Right ventricle myocardium superior (tissue), 1 donor: ENCODE results near the gene USF2. TPM values are rescaled to one million over a fixed set of nuclear protein-coding genes. Genes with fewer than 3 reads are reported as not detected.
A peak's percentile ranks its signal among the peaks of the same experiment; 100 is the strongest.

Source experiments
- ATAC-seq: fragments of 200-7000 bp; cut with Tn5 transposase; one replicate; pipeline ENCODE4 v1.9.1; 2020; ENCODE audit warnings: mild to moderate bottlenecking; ENCODE audit not compliant: poor library complexity
- DNase-seq: peaks from one replicate; pipeline ENCODE4 v3.0.0-alpha.2; 2020
- intact Hi-C: fragments of 100-400 bp; cut with DNase I; formaldehyde crosslinking; loops from one replicate; pipeline ENCODE4 v1.11.2; 2022
- total RNA-seq: library from RNA; stranded (reverse); fragmentation: NEBNext Ultra II Directional; extraction: Animal tissue kit (Norgen Biotek cat#: 25700); gene quantifications from one replicate; pipeline ENCODE4 v1.2.1, GENCODE V29; 2021
- donor health status: DM: no; HTN: yes; CAD: no; lungs with severe emphysema.

The USF2 gene
- total RNA-seq, 1 donor from 2014 or later, result 141 TPM

- intact Hi-C loops, result no loop called here
- DNase-seq (no peak), ATAC-seq (no peak)
Observed at GRCh38 chr19:35294328-35294727, 25.6 kb downstream of the USF2 start.

DNA sequence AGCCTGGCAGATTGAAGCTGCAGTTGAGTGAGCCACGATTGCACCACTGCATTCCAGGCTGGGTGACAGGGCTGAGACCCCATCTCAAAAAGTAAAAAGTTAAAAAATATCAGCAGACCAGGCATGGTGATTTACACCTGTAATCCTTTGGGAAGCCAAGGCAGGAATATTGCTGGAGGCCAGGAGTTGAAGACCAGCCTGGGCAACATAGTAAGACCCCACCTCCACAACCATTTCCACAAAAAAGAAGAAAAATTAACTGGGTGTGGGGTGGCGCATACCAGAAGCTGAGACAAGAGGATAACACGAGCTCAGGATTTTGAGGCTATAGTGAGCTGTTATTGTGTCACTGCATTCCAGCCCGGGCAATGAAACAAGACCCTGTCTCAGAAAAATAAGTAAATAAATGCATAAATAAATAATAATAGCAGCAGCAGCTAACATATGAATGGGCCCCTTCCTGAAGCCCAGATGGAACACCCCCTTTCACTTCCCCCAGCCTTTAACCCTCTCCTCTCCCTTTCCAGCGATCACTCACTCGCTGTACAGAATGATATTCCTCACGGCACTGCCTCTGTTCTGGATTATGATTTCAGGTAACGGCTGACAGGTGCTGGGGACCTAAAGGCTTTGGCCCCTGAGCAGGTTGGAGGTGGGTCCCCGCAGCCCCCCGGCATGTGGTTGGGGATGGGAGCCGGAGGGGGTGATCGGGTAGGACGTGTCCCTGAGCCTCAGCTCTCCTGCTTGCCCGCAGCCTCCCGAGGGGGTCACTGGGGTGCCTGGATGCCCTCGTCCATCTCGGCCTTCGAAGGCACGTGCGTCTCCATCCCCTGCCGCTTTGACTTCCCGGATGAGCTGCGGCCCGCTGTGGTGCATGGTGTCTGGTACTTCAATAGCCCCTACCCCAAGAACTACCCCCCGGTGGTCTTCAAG, 26.4 kb downstream of the USF2 start:
- intact Hi-C loops, result no loop called here
- ATAC-seq (no peak), DNase-seq (no peak)

GRCh38 chr19:35295792-35296462, 27.2 kb downstream of the USF2 start:
- intact Hi-C loops, result no loop called here
- ATAC-seq, result no peak
- DNase-seq, result no peak

- ATAC-seq (no peak), DNase-seq (no peak)
- intact Hi-C loops, result no loop called here
Observed at GRCh38 chr19:35296644-35297514, 28.1 kb downstream of the USF2 start.

DNA sequence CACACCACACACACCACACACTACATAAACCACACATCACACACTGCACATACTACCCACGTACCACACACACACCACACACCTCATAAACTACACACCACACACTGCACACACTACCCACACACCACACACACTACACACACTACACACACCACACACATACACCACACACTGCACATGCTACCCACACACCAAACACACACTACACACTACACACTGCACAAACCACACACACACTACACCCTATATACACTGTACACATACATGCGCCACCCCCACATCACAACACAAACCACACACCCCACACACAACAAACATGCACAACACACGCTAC, 28.7 kb downstream of the USF2 start:
- intact Hi-C loops, result no loop called here
- DNase-seq, result no peak
- ATAC-seq, result no peak

DNA sequence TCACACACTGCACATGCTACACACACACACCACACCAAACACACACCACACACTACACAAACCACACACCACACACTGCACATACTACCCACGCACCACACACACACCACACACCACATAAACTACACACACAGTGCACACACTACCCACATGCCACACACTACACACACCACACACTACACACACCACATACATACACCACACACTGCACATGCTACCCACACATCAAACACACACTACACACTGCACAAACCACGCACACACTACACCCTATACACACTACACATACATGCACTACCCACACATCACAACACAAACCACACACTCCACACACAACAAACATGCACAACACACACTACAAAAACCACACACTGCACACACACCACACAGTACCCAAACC, 29.2 kb downstream of the USF2 start:
- no peak for ATAC-seq
- DNase-seq, result no peak
- intact Hi-C loops, result no loop called here

DNA sequence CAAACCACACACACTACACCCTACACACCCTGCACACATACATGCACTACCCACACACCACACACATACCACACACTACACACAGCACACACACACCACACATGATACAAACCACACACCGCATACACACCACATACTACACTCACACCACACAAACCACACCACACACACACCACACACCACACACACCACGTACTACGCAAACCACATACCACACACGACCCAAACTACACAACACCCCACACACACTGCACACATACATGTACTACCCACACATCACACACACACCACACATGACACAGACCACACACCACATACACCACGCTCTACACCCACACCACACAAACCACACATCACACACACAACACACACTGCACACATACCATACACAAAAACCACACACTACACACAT, 29.8 kb downstream of the USF2 start:
- no peak for DNase-seq
- no peak for ATAC-seq
- intact Hi-C loops, result no loop called here

DNA sequence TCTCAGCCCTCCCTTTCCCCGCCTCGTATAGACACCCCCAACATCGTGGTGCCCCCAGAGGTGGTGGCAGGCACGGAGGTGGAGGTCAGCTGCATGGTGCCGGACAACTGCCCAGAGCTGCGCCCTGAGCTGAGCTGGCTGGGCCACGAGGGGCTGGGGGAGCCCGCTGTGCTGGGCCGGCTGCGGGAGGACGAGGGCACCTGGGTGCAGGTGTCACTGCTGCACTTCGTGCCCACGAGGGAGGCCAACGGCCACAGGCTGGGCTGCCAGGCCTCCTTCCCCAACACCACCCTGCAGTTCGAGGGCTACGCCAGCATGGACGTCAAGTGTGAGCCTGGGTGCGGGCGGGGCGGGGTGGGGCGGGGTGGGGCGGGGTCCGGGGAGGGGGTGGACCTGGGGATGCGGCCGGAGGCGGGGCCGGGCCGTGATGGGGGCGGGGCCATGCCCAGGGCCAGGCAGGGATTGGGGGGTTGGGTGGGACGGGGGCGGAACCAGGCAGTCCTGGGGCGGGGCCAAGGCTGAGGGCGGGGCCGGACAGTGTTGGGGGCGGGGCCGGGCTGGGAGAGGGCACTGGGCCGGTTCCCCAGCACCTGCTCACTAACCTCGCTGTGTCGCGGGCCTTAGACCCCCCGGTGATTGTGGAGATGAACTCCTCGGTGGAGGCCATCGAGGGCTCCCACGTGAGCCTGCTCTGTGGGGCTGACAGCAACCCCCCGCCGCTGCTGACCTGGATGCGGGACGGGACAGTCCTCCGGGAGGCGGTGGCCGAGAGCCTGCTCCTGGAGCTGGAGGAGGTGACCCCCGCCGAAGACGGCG, 31.0 kb downstream of the USF2 start:
- intact Hi-C loops, result no loop called here
- DNase-seq (no peak), ATAC-seq (no peak)

GRCh38 chr19:35300339-35300649, 31.5 kb downstream of the USF2 start:
- DNase-seq (no peak), ATAC-seq (no peak)

GRCh38 chr19:35301961-35302360, 33.2 kb downstream of the USF2 start:
- ATAC-seq, result no peak
- intact Hi-C loops, result no loop called here

More at GRCh38 chr19:35300339-35300649, 31.5 kb downstream of the USF2 start:
- intact Hi-C loops, result no loop called here

DNA sequence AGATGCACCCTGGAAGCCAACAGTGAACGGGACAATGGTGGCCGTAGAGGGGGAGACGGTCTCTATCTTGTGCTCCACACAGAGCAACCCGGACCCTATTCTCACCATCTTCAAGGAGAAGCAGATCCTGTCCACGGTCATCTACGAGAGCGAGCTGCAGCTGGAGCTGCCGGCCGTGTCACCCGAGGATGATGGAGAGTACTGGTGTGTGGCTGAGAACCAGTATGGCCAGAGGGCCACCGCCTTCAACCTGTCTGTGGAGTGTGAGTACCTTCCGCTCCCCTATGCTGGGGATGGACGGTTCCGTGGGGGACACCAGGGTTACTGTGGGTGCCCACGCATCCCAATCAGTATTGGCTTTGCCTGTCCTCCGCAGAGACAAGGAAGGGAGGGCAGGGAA, 33.7 kb downstream of the USF2 start:
- ATAC-seq (no peak), DNase-seq (peak; percentile 30)
- intact Hi-C loops, result no loop called here

More at GRCh38 chr19:35301961-35302360, 33.2 kb downstream of the USF2 start:
- no peak for DNase-seq

DNA sequence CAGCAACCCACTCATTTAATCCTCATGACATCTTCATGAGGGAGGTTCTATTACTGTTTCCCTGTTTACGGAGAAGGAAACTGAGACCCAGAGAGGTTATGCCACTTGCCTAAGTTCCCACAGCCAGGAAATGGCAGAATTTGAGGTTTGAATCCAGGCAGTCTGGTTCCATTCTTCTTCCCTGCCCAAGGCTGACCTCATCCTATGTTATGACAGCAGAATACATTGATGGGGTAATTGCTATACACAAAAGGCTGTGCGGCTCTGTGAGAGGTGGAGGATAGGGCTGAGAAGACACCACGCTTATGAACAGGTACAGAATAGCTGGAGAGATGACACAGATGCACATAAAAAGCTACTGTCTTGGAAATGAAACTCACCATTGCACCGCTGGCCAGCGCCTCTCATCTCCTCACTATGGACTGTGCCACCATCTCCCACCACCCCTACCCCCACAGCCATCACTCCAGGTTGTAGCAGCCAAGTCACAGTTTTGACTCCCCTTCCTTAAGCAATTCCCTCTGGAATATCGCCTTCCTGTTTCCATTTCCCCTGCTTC, 34.7 kb downstream of the USF2 start:
- intact Hi-C loops, result no loop called here
- no peak for ATAC-seq

GRCh38 chr19:35304036-35304435, 35.3 kb downstream of the USF2 start:
- intact Hi-C loops, result no loop called here
- ATAC-seq, result no peak
- peak; percentile 10 for DNase-seq

More for the DNA sequence above, 34.7 kb downstream of the USF2 start:
- peak; percentile 9 for DNase-seq

- ATAC-seq (no peak), DNase-seq (peak; percentile 25)
- intact Hi-C loops, result no loop called here
Observed at GRCh38 chr19:35305181-35305580, 36.4 kb downstream of the USF2 start.

GRCh38 chr19:35306473-35307246, 37.9 kb downstream of the USF2 start:
- no peak for ATAC-seq
- intact Hi-C loops, result no loop called here
- peak; percentile 33 for DNase-seq

- ATAC-seq (no peak), DNase-seq (peak; percentile 15)
- intact Hi-C loops, result no loop called here
Observed at GRCh38 chr19:35307931-35308330, 39.2 kb downstream of the USF2 start.

DNA sequence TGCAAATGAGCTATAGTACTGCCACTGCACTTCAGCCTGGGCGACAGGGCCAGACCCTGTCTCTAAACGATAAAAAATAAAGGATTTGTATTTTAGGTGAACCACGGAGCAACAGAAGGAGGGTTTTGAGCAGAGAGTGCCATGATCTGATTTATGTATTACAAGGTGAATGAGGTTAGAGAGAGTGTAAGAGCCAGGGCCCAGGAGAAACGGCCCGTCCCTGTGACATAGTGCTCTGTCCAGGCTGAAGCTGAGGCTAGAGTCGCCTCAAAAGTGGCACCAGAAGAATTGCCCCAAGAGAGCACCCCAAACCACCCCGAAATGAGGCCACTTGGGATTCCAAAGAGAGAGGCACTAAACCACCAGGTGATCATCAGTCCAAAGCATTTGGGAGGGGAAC, 40.1 kb downstream of the USF2 start:
- no peak for DNase-seq
- intact Hi-C loops, result no loop called here
- ATAC-seq, result no peak
